Fibroblast of mammary gland (primary cell): Measurements from ENCODE around the gene MCOLN1.
A peak's percentile ranks its signal among the peaks of the same experiment; 100 is the strongest.
"Not testable (repeated sequence)": the region's sequence is repeated elsewhere in the genome, so short reads cannot be mapped to it uniquely, and the experiment has no call there.

ENCODE experiments used
- DNase-seq: peaks from one replicate; pipeline ENCODE4 v3.0.0-alpha.2; 2010; ENCODE audit warnings: low read depth
- H3K4me3 ChIP-seq: 2 replicates; pipeline ENCODE4 v1.5.1; 2011; ENCODE audit warnings: low read depth, mild to moderate bottlenecking, low read length, moderate library complexity; ENCODE audit not compliant: control insufficient read depth
- CTCF ChIP-seq: conservative IDR thresholded peaks from 2 replicates; pipeline ENCODE4 v1.5.1; 2011; ENCODE audit warnings: low read depth, low read length, inconsistent platforms; ENCODE audit not compliant: control insufficient read depth, insufficient read depth

MCOLN1 gene

DNA sequence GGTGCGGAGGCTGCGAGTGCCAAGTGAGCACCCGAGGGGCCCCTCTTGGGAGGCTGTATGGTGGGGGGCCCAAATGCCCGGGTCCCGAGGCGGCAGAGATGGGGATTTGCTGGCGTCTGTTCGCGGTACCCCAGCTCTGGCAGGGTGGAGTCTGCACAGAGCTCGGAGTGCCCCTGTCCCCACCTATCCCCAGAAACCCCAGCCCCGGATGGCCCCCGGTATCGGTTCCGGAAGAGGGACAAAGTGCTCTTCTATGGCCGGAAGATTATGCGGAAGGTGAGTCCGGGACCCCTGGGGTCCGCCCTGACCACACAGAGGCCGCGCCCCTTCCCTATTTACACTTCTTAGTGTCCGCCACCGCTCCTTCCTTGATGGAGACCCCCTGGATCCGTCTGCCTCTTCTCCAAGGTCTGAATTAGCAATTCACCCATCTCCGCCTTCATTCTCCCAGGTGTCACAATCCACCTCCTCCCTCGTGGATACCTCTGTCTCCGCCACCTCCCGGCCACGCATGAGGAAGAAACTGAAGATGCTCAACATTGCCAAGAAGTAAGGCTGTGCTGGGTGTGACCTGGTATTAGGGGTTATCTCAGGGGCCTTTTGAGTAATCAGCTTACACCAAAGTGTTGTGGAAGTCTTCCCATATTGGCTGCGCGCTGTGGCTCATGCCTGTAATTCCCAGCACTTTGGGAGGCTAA lies 13.7 kb downstream of the MCOLN1 start:
- peak overlapping the region; percentile 93 for H3K4me3 ChIP-seq
- DNase-seq: no peak
- no peak for TF ChIP-seq CTCF

GRCh38 chr19:7538990-7539389 lies 16.6 kb downstream of the MCOLN1 start:
- not testable (repeated sequence) for DNase-seq, H3K4me3 ChIP-seq

DNA sequence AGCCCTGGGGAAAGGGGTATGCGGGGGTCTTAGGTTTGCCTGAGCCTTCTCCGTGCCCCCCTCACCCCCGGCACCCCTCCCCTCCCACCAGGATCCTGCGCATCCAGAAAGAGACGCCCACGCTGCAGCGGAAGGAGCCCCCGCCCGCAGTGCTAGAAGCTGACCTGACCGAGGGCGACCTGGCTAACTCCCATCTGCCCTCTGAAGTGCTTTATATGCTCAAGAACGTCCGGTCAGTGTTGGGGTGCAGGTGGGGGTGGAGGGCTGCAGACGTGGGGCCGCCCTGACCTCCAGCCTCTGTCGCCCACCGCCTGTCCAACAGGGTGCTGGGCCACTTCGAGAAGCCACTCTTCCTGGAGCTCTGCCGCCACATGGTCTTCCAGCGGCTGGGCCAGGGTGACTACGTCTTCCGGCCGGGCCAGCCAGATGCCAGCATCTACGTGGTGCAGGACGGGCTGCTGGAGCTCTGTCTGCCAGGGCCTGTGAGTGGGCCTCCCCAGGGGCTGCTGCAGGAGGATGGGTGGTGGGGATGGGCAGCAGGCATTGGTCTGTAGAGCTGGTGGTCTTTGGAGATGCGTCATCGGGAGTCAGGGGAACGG lies 17.5 kb downstream of the MCOLN1 start:
- no peak for DNase-seq
- TF ChIP-seq CTCF: no peak
- no peak overlapping the region for H3K4me3 ChIP-seq

- no peak for TF ChIP-seq CTCF
- peak; percentile 63 for DNase-seq
These were observed 18.5 kb downstream of the MCOLN1 start for GRCh38 chr19:7540761-7541474.

GRCh38 chr19:7541475-7541824 lies 19.0 kb downstream of the MCOLN1 start:
- no peak for TF ChIP-seq CTCF
- no peak for DNase-seq
- no peak overlapping the region for H3K4me3 ChIP-seq

More at GRCh38 chr19:7540761-7541474, 18.5 kb downstream of the MCOLN1 start:
- no peak overlapping the region for H3K4me3 ChIP-seq

GRCh38 chr19:7541828-7542443 lies 19.5 kb downstream of the MCOLN1 start:
- no peak for DNase-seq
- no peak for TF ChIP-seq CTCF
- no peak overlapping the region for H3K4me3 ChIP-seq
